ENCODE results near the gene NPC1L1.
"Not testable (repeated sequence)": the region's sequence is repeated elsewhere in the genome, so short reads cannot be mapped to it uniquely, and the experiment has no call there.

Gene NPC1L1

GRCh38 chr7:44565795-44566559 is 24.8 kb upstream of the NPC1L1 start:
- DNase-seq (ENCODE audit: low read depth) = no peak

GRCh38 chr7:44565097-44565794 is 24.1 kb upstream of the NPC1L1 start:
- DNase-seq (ENCODE audit: low read depth) = peak; percentile 61

- DNase-seq (ENCODE audit: low read depth) = no peak
These were observed 23.5 kb upstream of the NPC1L1 start for GRCh38 chr7:44564606-44565005.

GRCh38 chr7:44563171-44563679 is 22.1 kb upstream of the NPC1L1 start:
- DNase-seq (ENCODE audit: low read depth) = no peak

- not testable (repeated sequence) for DNase-seq (ENCODE audit: low read depth)
These were observed 21.5 kb upstream of the NPC1L1 start for GRCh38 chr7:44562622-44562962.

GRCh38 chr7:44561962-44562621 is 21.0 kb upstream of the NPC1L1 start:
- peak; percentile 78 for DNase-seq (ENCODE audit: low read depth)

GRCh38 chr7:44561481-44561880 is 20.4 kb upstream of the NPC1L1 start:
- DNase-seq (ENCODE audit: low read depth) = no peak

- DNase-seq (ENCODE audit: low read depth) = no peak
These were observed 18.4 kb upstream of the NPC1L1 start for GRCh38 chr7:44559485-44559884.

- DNase-seq (ENCODE audit: low read depth) = no peak
These were observed 16.4 kb upstream of the NPC1L1 start for GRCh38 chr7:44557485-44557884.

- no peak for DNase-seq (ENCODE audit: low read depth)
These were observed 14.2 kb upstream of the NPC1L1 start for GRCh38 chr7:44555350-44555749.

GRCh38 chr7:44552473-44553005 is 11.4 kb upstream of the NPC1L1 start:
- not testable (repeated sequence) for DNase-seq (ENCODE audit: low read depth)

- DNase-seq (ENCODE audit: low read depth) = no peak
These were observed 8.3 kb upstream of the NPC1L1 start for GRCh38 chr7:44549457-44549856.

GRCh38 chr7:44548893-44549292 is 7.8 kb upstream of the NPC1L1 start:
- DNase-seq (ENCODE audit: low read depth) = no peak

GRCh38 chr7:44547536-44548231 is 6.6 kb upstream of the NPC1L1 start:
- peak; percentile 27 for DNase-seq (ENCODE audit: low read depth)

- no peak for DNase-seq (ENCODE audit: low read depth)
These were observed 913 bp upstream of the NPC1L1 start for GRCh38 chr7:44541876-44542610.

- no peak for DNase-seq (ENCODE audit: low read depth)
These were observed 520 bp downstream of the NPC1L1 start for GRCh38 chr7:44540592-44541027.

GRCh38 chr7:44539669-44540506 is 1.2 kb downstream of the NPC1L1 start:
- no peak for DNase-seq (ENCODE audit: low read depth)

GRCh38 chr7:44538798-44539668 is 2.1 kb downstream of the NPC1L1 start:
- DNase-seq (ENCODE audit: low read depth) = no peak

GRCh38 chr7:44538093-44538797 is 2.9 kb downstream of the NPC1L1 start:
- no peak for DNase-seq (ENCODE audit: low read depth)

Data from iris pigment epithelial cell (primary cell).